ENCODE measurements around the gene FLYWCH2. TPM values are rescaled to one million over a fixed set of nuclear protein-coding genes. Genes with fewer than 3 reads are reported as not detected.
"Not testable (repeated sequence)": the region's sequence is repeated elsewhere in the genome, so short reads cannot be mapped to it uniquely, and the experiment has no call there.

Gene FLYWCH2
- total RNA-seq, 2 experiments from 2014 or later: 7.8 to 8.1 TPM

- H3K4me1 ChIP-seq (ENCODE audit: insufficient read depth, low read length): no peaks in the 10 kb centered on the region
- no peaks in the 10 kb centered on the region for H3K27me3 Mint-ChIP-seq
- DNase-seq: no peak
Observed at GRCh38 chr16:2939968-2940367, 57.0 kb downstream of the FLYWCH2 start.

GRCh38 chr16:2942045-2942444, 59.0 kb downstream of the FLYWCH2 start:
- Histone ChIP-seq H3K9me3 (ENCODE audit: control insufficient read depth in 1 of 2, insufficient read depth in 1 of 2, low read length in 2 of 2) (no peaks in the 10 kb centered on the region), H3K4me1 (ENCODE audit: insufficient read depth, low read length) (no peaks in the 10 kb centered on the region), H3K27ac (ENCODE audit: low read depth in 1 of 2, low read length in 2 of 2) (no peak overlapping the region), H3K4me3 (ENCODE audit: low read length) (no peak overlapping the region), H3K36me3 (ENCODE audit: insufficient read depth, low read length) (peaks cover 38% of the 10 kb centered on the region), H3K27me3 (ENCODE audit: control insufficient read depth in 1 of 2, insufficient read depth in 2 of 2, low read length in 2 of 2) (no peaks in the 10 kb centered on the region)
- H3K4me1 Mint-ChIP-seq (ENCODE audit: low read depth): no peaks in the 10 kb centered on the region
- H3K27me3 Mint-ChIP-seq: no peaks in the 10 kb centered on the region
- ChIA-PET CTCF (no interaction called here), POLR2A (no interaction called here)
- H3K36me3 Mint-ChIP-seq (ENCODE audit: low read depth): peaks cover 53% of the 10 kb centered on the region
- no peak for ATAC-seq (ENCODE audit: poor library complexity)
- intact Hi-C loops (cut with DNase I, micrococcal nuclease): no loop called here
- H3K27ac Mint-ChIP-seq: no peak overlapping the region
- no peaks in the 10 kb centered on the region for H3K9me3 Mint-ChIP-seq
- TF ChIP-seq, protein P1, sequence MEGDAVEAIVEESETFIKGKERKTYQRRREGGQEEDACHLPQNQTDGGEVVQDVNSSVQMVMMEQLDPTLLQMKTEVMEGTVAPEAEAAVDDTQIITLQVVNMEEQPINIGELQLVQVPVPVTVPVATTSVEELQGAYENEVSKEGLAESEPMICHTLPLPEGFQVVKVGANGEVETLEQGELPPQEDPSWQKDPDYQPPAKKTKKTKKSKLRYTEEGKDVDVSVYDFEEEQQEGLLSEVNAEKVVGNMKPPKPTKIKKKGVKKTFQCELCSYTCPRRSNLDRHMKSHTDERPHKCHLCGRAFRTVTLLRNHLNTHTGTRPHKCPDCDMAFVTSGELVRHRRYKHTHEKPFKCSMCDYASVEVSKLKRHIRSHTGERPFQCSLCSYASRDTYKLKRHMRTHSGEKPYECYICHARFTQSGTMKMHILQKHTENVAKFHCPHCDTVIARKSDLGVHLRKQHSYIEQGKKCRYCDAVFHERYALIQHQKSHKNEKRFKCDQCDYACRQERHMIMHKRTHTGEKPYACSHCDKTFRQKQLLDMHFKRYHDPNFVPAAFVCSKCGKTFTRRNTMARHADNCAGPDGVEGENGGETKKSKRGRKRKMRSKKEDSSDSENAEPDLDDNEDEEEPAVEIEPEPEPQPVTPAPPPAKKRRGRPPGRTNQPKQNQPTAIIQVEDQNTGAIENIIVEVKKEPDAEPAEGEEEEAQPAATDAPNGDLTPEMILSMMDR (IDR thresholded peaks at IDR 0.05): no peak
- no peak overlapping the region for H3K4me3 Mint-ChIP-seq
- DNase-seq: no peak

More at GRCh38 chr16:2939968-2940367, 57.0 kb downstream of the FLYWCH2 start:
- intact Hi-C loops (cut with DNase I, micrococcal nuclease): no loop called here
- peaks cover 52% of the 10 kb centered on the region for H3K36me3 ChIP-seq (ENCODE audit: insufficient read depth, low read length)
- Mint-ChIP-seq H3K36me3 (ENCODE audit: low read depth) (peaks cover 57% of the 10 kb centered on the region), H3K4me3 (no peak overlapping the region), H3K4me1 (ENCODE audit: low read depth) (no peaks in the 10 kb centered on the region), H3K9me3 (no peaks in the 10 kb centered on the region), H3K27ac (no peak overlapping the region)
- no peaks in the 10 kb centered on the region for H3K9me3 ChIP-seq (ENCODE audit: control insufficient read depth in 1 of 2, insufficient read depth in 1 of 2, low read length in 2 of 2)
- TF ChIP-seq, protein P1 (IDR thresholded peaks at IDR 0.05): no peak
- no peak overlapping the region for H3K27ac ChIP-seq (ENCODE audit: low read depth in 1 of 2, low read length in 2 of 2)
- CTCF ChIA-PET: no interaction called here
- POLR2A ChIA-PET: no interaction called here
- no peaks in the 10 kb centered on the region for H3K27me3 ChIP-seq (ENCODE audit: control insufficient read depth in 1 of 2, insufficient read depth in 2 of 2, low read length in 2 of 2)
- H3K4me3 ChIP-seq (ENCODE audit: low read length): no peak overlapping the region
- ATAC-seq (ENCODE audit: poor library complexity): no peak

DNA sequence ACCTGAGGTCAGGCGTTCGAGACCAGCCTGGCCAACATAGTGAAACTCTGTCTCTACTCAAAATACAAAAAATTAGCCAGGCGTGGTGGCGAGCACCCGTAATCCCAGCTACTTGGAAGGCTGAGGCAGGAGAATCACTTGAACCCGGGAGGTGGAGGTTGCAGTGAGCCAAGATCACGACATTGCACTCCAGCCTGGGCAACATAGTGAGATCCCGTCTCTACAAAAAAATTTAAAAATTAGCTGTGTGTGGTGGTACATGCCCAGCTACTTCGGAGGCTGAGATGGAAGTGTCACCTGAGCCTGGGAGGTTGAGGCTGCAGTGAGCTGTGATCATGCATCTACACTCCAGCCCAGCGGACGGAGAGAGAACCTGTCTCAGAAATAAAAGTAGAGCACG, 60.7 kb downstream of the FLYWCH2 start:
- CTCF ChIA-PET: interaction anchor here (1.2 kb wide), 1 partner anchor 16 kb away, joined by 3 read pairs; no protein-coding TSS in a partner anchor
- H3K27ac ChIP-seq (ENCODE audit: low read depth in 1 of 2, low read length in 2 of 2); H3K4me3 ChIP-seq (ENCODE audit: low read length); H3K27me3 ChIP-seq (ENCODE audit: control insufficient read depth in 1 of 2, insufficient read depth in 2 of 2, low read length in 2 of 2); intact Hi-C loops (cut with DNase I, micrococcal nuclease); H3K27ac Mint-ChIP-seq; H3K4me3 Mint-ChIP-seq; H3K27me3 Mint-ChIP-seq; DNase-seq; H3K4me1 ChIP-seq (ENCODE audit: insufficient read depth, low read length); POLR2A ChIA-PET; H3K4me1 Mint-ChIP-seq (ENCODE audit: low read depth); ATAC-seq (ENCODE audit: poor library complexity); H3K9me3 Mint-ChIP-seq; H3K9me3 ChIP-seq (ENCODE audit: control insufficient read depth in 1 of 2, insufficient read depth in 1 of 2, low read length in 2 of 2): not testable (repeated sequence)
- H3K36me3 ChIP-seq (ENCODE audit: insufficient read depth, low read length): peaks cover 26% of the 10 kb centered on the region
- peaks cover 52% of the 10 kb centered on the region for H3K36me3 Mint-ChIP-seq (ENCODE audit: low read depth)

DNA sequence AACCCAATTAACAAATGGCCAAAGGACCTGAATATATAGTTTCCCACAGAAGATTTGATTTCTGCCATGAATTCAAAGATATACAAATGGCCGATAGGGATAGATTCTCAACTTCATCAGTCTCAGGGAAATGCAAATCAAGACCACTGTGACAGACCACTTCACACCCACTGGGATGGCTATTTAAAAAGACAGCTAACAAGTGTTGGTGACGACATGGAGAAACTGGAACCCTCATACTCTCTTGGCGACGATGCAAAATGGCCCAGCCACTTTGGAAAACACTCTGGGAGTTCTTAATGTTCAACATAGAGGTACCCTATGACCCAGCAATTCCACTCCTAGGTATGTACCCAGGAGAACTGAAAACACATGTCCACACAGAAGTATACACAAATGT, 63.6 kb downstream of the FLYWCH2 start:
- H3K27me3 Mint-ChIP-seq: no peaks in the 10 kb centered on the region
- H3K27ac ChIP-seq (ENCODE audit: low read depth in 1 of 2, low read length in 2 of 2): no peak overlapping the region
- no peaks in the 10 kb centered on the region for H3K27me3 ChIP-seq (ENCODE audit: control insufficient read depth in 1 of 2, insufficient read depth in 2 of 2, low read length in 2 of 2)
- no peak for ATAC-seq (ENCODE audit: poor library complexity)
- peaks cover 5% of the 10 kb centered on the region for H3K36me3 ChIP-seq (ENCODE audit: insufficient read depth, low read length)
- TF ChIP-seq, protein P1 (IDR thresholded peaks at IDR 0.05): no peak
- intact Hi-C loops (cut with DNase I, micrococcal nuclease): no loop called here
- H3K27ac Mint-ChIP-seq: no peak overlapping the region
- H3K4me3 ChIP-seq (ENCODE audit: low read length): no peak overlapping the region
- peaks cover 34% of the 10 kb centered on the region for H3K36me3 Mint-ChIP-seq (ENCODE audit: low read depth)
- H3K4me1 ChIP-seq (ENCODE audit: insufficient read depth, low read length): no peaks in the 10 kb centered on the region
- ChIA-PET POLR2A (no interaction called here), CTCF (no interaction called here)
- DNase-seq: no peak
- no peak overlapping the region for H3K4me3 Mint-ChIP-seq
- no peaks in the 10 kb centered on the region for H3K4me1 Mint-ChIP-seq (ENCODE audit: low read depth)
- no peaks in the 10 kb centered on the region for H3K9me3 Mint-ChIP-seq
- peaks cover 0 to 3% of the 10 kb centered on the region in 2 experiments for H3K9me3 ChIP-seq (ENCODE audit: control insufficient read depth in 1 of 2, insufficient read depth in 1 of 2, low read length in 2 of 2)

Data from CD4-positive, alpha-beta T cell (primary cell).